PC-3 (cell line): ENCODE results near the gene RPP21. TPM values are rescaled to one million over a fixed set of nuclear protein-coding genes. Genes with fewer than 3 reads are reported as not detected.

Experiments
- ATAC-seq: fragments of 200-7000 bp; cut with Tn5 transposase; 2 replicates; pipeline ENCODE4 v1.9.1; 2020; ENCODE audit warnings: mild to moderate bottlenecking, moderate library complexity
- Bru-seq: library from RNA; stranded (reverse); fragments of 400-500 nt; gene quantifications from one replicate; lab custom pipeline; 2021; lab: Mats Ljungman, UMichigan
- BruChase-seq, 2 experiments: library from RNA; stranded (reverse); fragments of 400-500 nt; gene quantifications; one replicate each; lab custom pipeline; 2021; lab: Mats Ljungman, UMichigan
- BruUV-seq: library from RNA; stranded (reverse); fragments of 400-500 nt; replicated peaks from 2 replicates; lab custom pipeline; 2021; lab: Mats Ljungman, UMichigan
- CTCF ChIA-PET: fragments of 300-600 bp; sonication (Branson Sonifier 250); formaldehyde crosslinking; loops from one replicate; lab custom pipeline; 2022; ENCODE audit warnings: antibody characterized with exemption; lab: Charles Lee
- POLR2A ChIA-PET: fragments of 300-600 bp; sonication (Branson Sonifier 250); formaldehyde crosslinking; loops from one replicate; lab custom pipeline; 2022; ENCODE audit warnings: antibody characterized with exemption; ENCODE audit not compliant: unreplicated experiment; lab: Charles Lee
- DNase-seq: peaks from one replicate; pipeline ENCODE4 v3.0.0-alpha.2; 2015
- H2AFZ ChIP-seq: fragments of 300-600 bp; sonication (generic); 2 replicates; pipeline ENCODE4 v1.6.0; 2016; ENCODE audit warnings: antibody characterized with exemption, low read length
- H3F3A ChIP-seq: fragments of 300-600 bp; sonication (generic); one replicate; pipeline ENCODE4 v1.6.0; 2017; ENCODE audit warnings: antibody characterized with exemption, low read length, control low read depth, mild to moderate bottlenecking; ENCODE audit not compliant: unreplicated experiment
- H3K27ac ChIP-seq: fragments of 300-600 bp; sonication (generic); 2 replicates; pipeline ENCODE4 v1.5.1; 2016; ENCODE audit warnings: mild to moderate bottlenecking, low read length
- H3K27me3 ChIP-seq: fragments of 300-600 bp; sonication (generic); 2 replicates; pipeline ENCODE4 v1.6.1; 2016; ENCODE audit warnings: low read length, mixed read lengths
- H3K36me3 ChIP-seq: fragments of 300-600 bp; sonication (generic); 2 replicates; pipeline ENCODE4 v1.6.1; 2016; ENCODE audit warnings: low read depth, mixed run types, low read length, mixed read lengths
- H3K4me1 ChIP-seq: fragments of 300-600 bp; sonication (generic); 2 replicates; pipeline ENCODE4 v1.5.1; 2016; ENCODE audit warnings: low read length; ENCODE audit not compliant: insufficient read depth
- H3K4me2 ChIP-seq: fragments of 300-600 bp; sonication (generic); 2 replicates; pipeline ENCODE4 v1.6.0; 2016; ENCODE audit warnings: low read length
- H3K4me3 ChIP-seq: fragments of 300-600 bp; sonication (generic); 2 replicates; pipeline ENCODE4 v1.5.1; 2016; ENCODE audit warnings: mild to moderate bottlenecking, low read length, mixed read lengths
- H3K79me2 ChIP-seq: fragments of 300-600 bp; sonication (generic); 2 replicates; pipeline ENCODE4 v1.6.1; 2017; ENCODE audit warnings: low read length, mixed read lengths
- H3K9ac ChIP-seq: fragments of 300-600 bp; sonication (generic); 2 replicates; pipeline ENCODE4 v1.6.0; 2016; ENCODE audit warnings: mild to moderate bottlenecking, low read length
- H3K9me2 ChIP-seq: fragments of 300-600 bp; sonication (generic); replicated peaks from 2 replicates; pipeline ENCODE4 v1.6.1; 2016; ENCODE audit warnings: mixed run types, low read length, mixed read lengths
- H3K9me3 ChIP-seq: fragments of 300-600 bp; sonication (generic); 2 replicates; pipeline ENCODE4 v1.6.1; 2016; ENCODE audit warnings: low read length, mixed read lengths
- H4K20me1 ChIP-seq: fragments of 300-600 bp; sonication (generic); 2 replicates; pipeline ENCODE4 v1.6.1; 2016; ENCODE audit warnings: low read length, mixed read lengths
- CTCF ChIP-seq: fragments of 300-600 bp; sonication (generic); conservative IDR thresholded peaks from 2 replicates; pipeline ENCODE4 v1.5.1; 2017; ENCODE audit warnings: antibody characterized with exemption, low read depth, mild to moderate bottlenecking, low read length
- EZH2 ChIP-seq: fragments of 300-600 bp; sonication (generic); IDR thresholded peaks from one replicate; pipeline ENCODE4 v1.6.1; 2017; ENCODE audit warnings: antibody characterized with exemption, mild to moderate bottlenecking, low read length; ENCODE audit not compliant: unreplicated experiment
- EZH2phosphoT487 ChIP-seq: fragments of 300-600 bp; sonication (generic); IDR thresholded peaks from 2 replicates; pipeline ENCODE4 v1.6.1; 2018; ENCODE audit warnings: mild to moderate bottlenecking, antibody characterized with exemption, low read length, borderline replicate concordance
- intact Hi-C: fragments of 100-400 bp; cut with micrococcal nuclease; formaldehyde crosslinking; loops from 2 replicates; pipeline ENCODE4 v1.9.0; 2023
- long read RNA-seq: library from polyadenylated mRNA; unstranded; transcript quantifications from one replicate; pipeline ENCODE4 v2.0.0, GENCODE V29; 2021; ENCODE audit not compliant: unreplicated experiment
- total RNA-seq: library from RNA; depleted of rRNA; stranded (reverse); fragments of >200 nt; gene quantifications from 2 replicates; pipeline ENCODE4 v1.2.3, GENCODE V29; 2014; rRNA removed

The RPP21 gene
- 151 and 161 TPM in 2 replicates for total RNA-seq
- Bru-seq, nascent RNA, result percentile 91 among the genes with signal in this experiment
- BruChase-seq, experiment 1, labeled RNA remaining after a 6-hour chase, result percentile 96 among the genes with signal in this experiment
- BruChase-seq, experiment 2, labeled RNA remaining after a 2-hour chase, result percentile 91 among the genes with signal in this experiment
- long read RNA-seq, transcript RPP21-224 (5 exons, 525 nt), result major isoform, 46 of 64 reads
- long read RNA-seq, partial matches to known transcripts, result 6 of 64 reads
- long read RNA-seq, other reads (novel, unspliced or antisense), result 3 of 64 reads

DNA sequence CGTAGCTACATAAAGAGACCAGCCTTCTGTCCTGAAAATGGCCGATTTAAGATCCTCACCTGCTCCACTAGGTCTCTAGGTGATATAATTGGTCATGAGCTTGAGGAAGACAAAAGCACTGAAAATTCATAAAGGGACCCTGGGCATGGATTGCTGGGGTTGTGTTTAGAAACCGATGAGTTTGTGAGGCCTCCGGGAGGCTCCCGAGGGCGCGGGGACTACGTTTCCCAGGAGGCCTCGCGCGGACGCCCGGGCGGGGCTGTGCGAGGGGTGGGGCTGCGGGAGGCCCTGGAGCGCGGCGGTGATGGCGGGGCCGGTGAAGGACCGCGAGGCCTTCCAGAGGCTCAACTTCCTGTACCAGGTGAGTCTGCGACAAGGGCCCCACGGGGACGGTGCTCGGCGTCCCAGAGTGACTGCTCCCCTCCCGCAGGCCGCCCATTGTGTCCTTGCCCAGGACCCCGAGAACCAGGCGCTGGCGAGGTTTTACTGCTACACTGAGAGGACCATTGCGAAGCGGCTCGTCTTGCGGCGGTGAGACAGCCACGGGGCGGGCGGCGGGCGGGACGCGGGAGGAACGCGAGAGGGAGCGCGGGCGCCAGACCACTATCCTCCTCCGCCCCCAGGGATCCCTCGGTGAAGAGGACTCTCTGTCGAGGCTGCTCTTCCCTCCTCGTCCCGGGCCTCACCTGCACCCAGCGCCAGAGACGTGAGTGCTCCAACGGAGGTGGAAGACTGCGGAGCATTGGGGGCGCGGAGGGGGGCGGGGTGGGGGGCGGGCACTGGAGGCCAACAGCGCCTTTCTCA is at the start of gene RPP21:
RPP21 (plus strand) TSS at position 289 of the 804 bp plus-strand sequence; CDS start at position 305, 16 bp downstream.
- peak; percentile 79 for DNase-seq
- Histone ChIP-seq H3K4me3 (peak within 1 kb of the TSS; percentile 88), H4K20me1 (no peaks in the 10 kb centered on the region), H3K79me2 (peaks cover 11% of the 10 kb centered on the region), H3K36me3 (peaks cover 8% of the 10 kb centered on the region), H3K9ac (peak within 1 kb of the TSS; percentile 92), H3K4me2 (peak within 1 kb of the TSS; percentile 90), H2AFZ (peak within 1 kb of the TSS; percentile 91), H3K27me3 (no peaks in the 10 kb centered on the region), H3F3A (no peaks in the 10 kb centered on the region), H3K4me1 (peaks cover 9% of the 10 kb centered on the region), H3K27ac (peak within 1 kb of the TSS; percentile 41), H3K9me2 (no peaks in the 10 kb centered on the region), H3K9me3 (no peaks in the 10 kb centered on the region)
- TF ChIP-seq EZH2, result no peak
- no peak for TF ChIP-seq EZH2phosphoT487
- TF ChIP-seq CTCF, result no peak
- BruUV-seq, result no TSS peak
- ChIA-PET CTCF (no interaction called here), POLR2A (interaction anchor here (0.6 kb wide), 1 partner anchor 106 kb away, joined by 3 read pairs; no protein-coding TSS in a partner anchor)
- peak; percentile 99 for ATAC-seq
- intact Hi-C loops, result no loop called here

GRCh38 chr6:30295837-30296236 is 49.1 kb upstream of the RPP21 start:
- DNase-seq, result no peak
- no peak overlapping the region for H3K4me2 ChIP-seq
- POLR2A ChIA-PET, result no interaction called here
- H3K4me3 ChIP-seq, result no peak overlapping the region
- H4K20me1 ChIP-seq, result no peaks in the 10 kb centered on the region
- no peaks in the 10 kb centered on the region for H3K9me3 ChIP-seq
- no TSS peak for BruUV-seq
- intact Hi-C loops, result no loop called here
- H2AFZ ChIP-seq, result no peak overlapping the region
- TF ChIP-seq EZH2 (no peak), CTCF (no peak), EZH2phosphoT487 (no peak)
- H3K36me3 ChIP-seq, result peaks cover 18% of the 10 kb centered on the region
- H3K27me3 ChIP-seq, result no peaks in the 10 kb centered on the region
- H3K79me2 ChIP-seq, result no peaks in the 10 kb centered on the region
- H3K27ac ChIP-seq, result no peak overlapping the region
- ATAC-seq, result no peak
- H3K4me1 ChIP-seq, result no peaks in the 10 kb centered on the region
- H3K9me2 ChIP-seq, result no peaks in the 10 kb centered on the region
- CTCF ChIA-PET, result interaction anchor here (0.6 kb wide), 1 partner anchor 77 kb away, joined by 3 read pairs; no protein-coding TSS in a partner anchor
- H3F3A ChIP-seq, result no peaks in the 10 kb centered on the region
- no peak overlapping the region for H3K9ac ChIP-seq
